ENCODE results near the gene ZNF367.

- TF ChIP-seq ZNF274 (IDR thresholded peaks at IDR 0.05; ENCODE audit: low read depth, low read length) (no peak), YY1 (IDR thresholded peaks at IDR 0.05; ENCODE audit: insufficient read depth, insufficient read length) (no peak)
These were observed 73.6 kb downstream of the ZNF367 start for GRCh38 chr9:96344458-96345180.
